Left lung (tissue), 10 donors: ENCODE data around the gene CPLANE2. TPM values are rescaled to one million over a fixed set of nuclear protein-coding genes. Genes with fewer than 3 reads are reported as not detected.
A peak's percentile ranks its signal among the peaks of the same experiment; 100 is the strongest.
"Not testable (repeated sequence)": the region's sequence is repeated elsewhere in the genome, so short reads cannot be mapped to it uniquely, and the experiment has no call there.

Experiments
- ATAC-seq: fragments of 200-7000 bp; cut with Tn5 transposase; one replicate; pipeline ENCODE4 v1.9.1; 2020; ENCODE audit warnings: moderate library complexity
- DNase-seq, 4 donors: peaks; one replicate each; pipeline ENCODE4 v3.0.0-alpha.2; 2013 to 2020
- H3K27ac ChIP-seq, 2 donors: fragments of 200-600 bp; sonication (generic) in 1 of 2; one replicate each; pipeline versions ENCODE4 v1.5.0 to v1.8.0; 2020 to 2021
- H3K27me3 ChIP-seq, 2 donors: fragments of 200-600 bp; sonication (generic) in 1 of 2; one replicate each; pipeline versions ENCODE4 v1.5.0 to v1.8.0; 2020 to 2021
- H3K36me3 ChIP-seq, 2 donors: fragments of 200-600 bp; sonication (generic) in 1 of 2; one replicate each; pipeline versions ENCODE4 v1.5.0 to v1.8.0; 2020 to 2021
- H3K4me1 ChIP-seq, 2 donors: fragments of 200-600 bp; one replicate each; pipeline ENCODE4 v1.8.0; 2021
- H3K4me3 ChIP-seq, 2 donors: fragments of 200-600 bp; sonication (generic) in 1 of 2; one replicate each; pipeline versions ENCODE4 v1.5.0 to v1.8.0; 2020 to 2021; ENCODE audit warnings: mild to moderate bottlenecking in 1 of 2
- H3K9me3 ChIP-seq, 2 donors: fragments of 200-600 bp; sonication (generic) in 1 of 2; one replicate each; pipeline versions ENCODE4 v1.5.0 to v1.8.0; 2020 to 2021
- intact Hi-C, 2 donors: fragments of 100-400 bp; cut with DNase I; formaldehyde crosslinking; loops; one replicate each; pipeline versions ENCODE4 v1.11.2 to v1.14.2; 2022
- polyA plus RNA-seq, 6 donors: library from polyadenylated mRNA; unstranded; fragments of 120-200 nt; gene quantifications; one replicate each; pipeline ENCODE4 v1.2.1, GENCODE V29; 2013; ENCODE audit not compliant: insufficient read length in 6 of 6
- total RNA-seq, 2 donors: library from RNA; stranded (reverse); fragmentation: NEBNext Ultra II Directional; extraction: Animal tissue kit (Norgen Biotek cat#: 25700); gene quantifications; one replicate each; pipeline ENCODE4 v1.2.1, GENCODE V29; 2021
- TF ChIP-seq, protein P1 (sequence below), 2 donors: fragments of 200-600 bp; sonication (generic) in 1 of 2; IDR thresholded peaks; one replicate each; pipeline versions ENCODE4 v1.5.0 to v1.8.0; 2021; ENCODE audit warnings: antibody characterized with exemption in 2 of 2
- donor health status: DM: no; HTN: yes; CAD: no.
- donor health status: DM: no; HTN: no; CAD: no.

The CPLANE2 gene
- total and polyA plus RNA-seq, 8 donors: 3.9 to 8.9 (median 5.3) TPM

DNA sequence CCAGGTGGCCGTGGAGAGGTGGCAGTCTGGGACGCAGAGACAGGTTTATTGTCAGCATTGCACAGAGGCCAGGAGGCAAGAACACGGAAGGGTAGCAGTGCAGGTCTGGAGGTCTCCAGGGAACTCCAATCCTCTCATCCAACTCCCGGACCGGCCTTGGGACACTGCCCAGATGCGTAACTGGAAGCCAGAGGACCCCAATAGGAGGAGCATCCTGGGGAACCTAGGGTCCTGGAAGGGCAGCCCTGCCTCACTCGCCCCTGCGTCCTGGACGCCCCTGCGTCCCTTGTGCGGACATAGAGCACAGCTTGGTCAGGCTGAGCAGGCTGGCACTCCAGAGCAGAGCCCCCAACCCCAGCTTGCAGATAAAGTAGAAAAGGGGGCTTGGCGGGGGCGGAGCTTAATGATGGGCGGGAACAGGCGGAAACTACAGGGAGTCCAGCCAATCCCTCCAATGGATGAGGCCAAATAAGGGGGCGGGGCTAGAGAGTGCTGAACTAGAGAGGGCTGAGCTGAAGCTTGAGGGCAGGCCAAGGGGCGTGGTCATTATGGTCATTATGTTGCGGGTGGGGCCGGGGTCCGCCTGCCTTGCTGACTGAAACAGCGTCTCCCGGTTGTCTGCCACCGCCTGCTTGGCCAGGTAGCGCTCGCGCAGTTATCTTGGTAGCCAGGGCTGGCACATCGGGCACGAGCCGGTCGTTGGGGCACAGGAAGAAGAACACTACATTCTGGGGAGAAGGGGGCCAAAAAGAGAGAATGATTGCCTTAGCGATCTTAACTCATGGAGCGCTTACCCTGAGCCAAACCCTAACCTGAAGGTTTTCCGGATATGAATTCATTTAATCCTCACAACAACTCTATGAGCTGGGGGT, 20.9 kb downstream of the CPLANE2 start:
- H3K9me3 ChIP-seq: no peaks in the 10 kb centered on the region
- DNase-seq (peak in 3 of 4 donors; percentile 88 to 92 (median 90)), ATAC-seq (peak; percentile 67)
- TF ChIP-seq, protein P1, sequence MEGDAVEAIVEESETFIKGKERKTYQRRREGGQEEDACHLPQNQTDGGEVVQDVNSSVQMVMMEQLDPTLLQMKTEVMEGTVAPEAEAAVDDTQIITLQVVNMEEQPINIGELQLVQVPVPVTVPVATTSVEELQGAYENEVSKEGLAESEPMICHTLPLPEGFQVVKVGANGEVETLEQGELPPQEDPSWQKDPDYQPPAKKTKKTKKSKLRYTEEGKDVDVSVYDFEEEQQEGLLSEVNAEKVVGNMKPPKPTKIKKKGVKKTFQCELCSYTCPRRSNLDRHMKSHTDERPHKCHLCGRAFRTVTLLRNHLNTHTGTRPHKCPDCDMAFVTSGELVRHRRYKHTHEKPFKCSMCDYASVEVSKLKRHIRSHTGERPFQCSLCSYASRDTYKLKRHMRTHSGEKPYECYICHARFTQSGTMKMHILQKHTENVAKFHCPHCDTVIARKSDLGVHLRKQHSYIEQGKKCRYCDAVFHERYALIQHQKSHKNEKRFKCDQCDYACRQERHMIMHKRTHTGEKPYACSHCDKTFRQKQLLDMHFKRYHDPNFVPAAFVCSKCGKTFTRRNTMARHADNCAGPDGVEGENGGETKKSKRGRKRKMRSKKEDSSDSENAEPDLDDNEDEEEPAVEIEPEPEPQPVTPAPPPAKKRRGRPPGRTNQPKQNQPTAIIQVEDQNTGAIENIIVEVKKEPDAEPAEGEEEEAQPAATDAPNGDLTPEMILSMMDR (IDR thresholded peaks at IDR 0.05): no peak
- peak overlapping the region; percentile 41 to 56 for H3K4me3 ChIP-seq
- peak overlapping the region in 1 of 2 donors; percentile 65 for H3K27ac ChIP-seq
- peaks cover 6 to 20% of the 10 kb centered on the region in 2 donors for H3K4me1 ChIP-seq
- no peaks in the 10 kb centered on the region for H3K36me3 ChIP-seq
- no peaks in the 10 kb centered on the region for H3K27me3 ChIP-seq
- intact Hi-C loops: no loop called here

DNA sequence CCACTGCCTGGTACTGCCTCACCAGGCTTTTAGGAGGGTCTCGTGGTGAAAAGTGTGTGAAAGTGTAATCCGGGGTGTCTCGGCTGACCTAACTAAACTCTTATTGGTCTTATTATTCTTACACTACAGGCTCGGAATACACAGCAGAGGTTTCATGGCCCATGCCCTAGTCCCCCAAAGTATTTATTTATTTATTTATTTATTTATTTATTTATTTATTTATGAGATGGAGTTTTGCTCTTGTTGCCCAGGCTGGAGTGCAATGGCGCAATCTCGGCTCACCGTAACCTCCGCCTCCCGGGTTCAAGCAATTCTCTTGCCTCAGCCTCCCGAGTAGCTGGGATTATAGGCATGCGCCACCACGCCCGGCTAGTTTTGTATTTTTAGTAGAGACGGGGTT, 21.7 kb downstream of the CPLANE2 start:
- H3K9me3 ChIP-seq, H3K36me3 ChIP-seq, H3K27ac ChIP-seq, ATAC-seq, H3K4me3 ChIP-seq, H3K27me3 ChIP-seq, intact Hi-C loops, DNase-seq: not testable (repeated sequence)
- peaks cover 6 to 20% of the 10 kb centered on the region in 2 donors for H3K4me1 ChIP-seq

DNA sequence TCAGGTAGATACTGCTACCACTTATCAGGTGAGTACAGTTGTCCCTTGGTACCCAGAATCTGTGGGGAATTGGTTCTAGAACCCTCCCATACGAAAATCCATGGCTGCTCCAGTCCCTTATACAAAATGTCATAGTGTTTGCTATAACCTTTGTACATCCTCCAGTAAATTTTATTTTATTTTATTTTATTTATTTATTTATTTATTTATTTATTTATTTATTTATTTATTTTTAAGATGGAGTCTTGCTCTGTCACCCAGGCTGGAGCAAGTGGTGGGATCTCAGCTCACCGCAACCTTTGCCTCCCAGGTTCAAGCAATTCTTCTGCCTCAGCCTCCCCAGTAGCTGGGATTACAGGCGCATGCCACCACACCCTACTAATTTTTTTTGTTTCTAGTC, 23.4 kb downstream of the CPLANE2 start:
- intact Hi-C loops, H3K27me3 ChIP-seq: not testable (repeated sequence)

DNA sequence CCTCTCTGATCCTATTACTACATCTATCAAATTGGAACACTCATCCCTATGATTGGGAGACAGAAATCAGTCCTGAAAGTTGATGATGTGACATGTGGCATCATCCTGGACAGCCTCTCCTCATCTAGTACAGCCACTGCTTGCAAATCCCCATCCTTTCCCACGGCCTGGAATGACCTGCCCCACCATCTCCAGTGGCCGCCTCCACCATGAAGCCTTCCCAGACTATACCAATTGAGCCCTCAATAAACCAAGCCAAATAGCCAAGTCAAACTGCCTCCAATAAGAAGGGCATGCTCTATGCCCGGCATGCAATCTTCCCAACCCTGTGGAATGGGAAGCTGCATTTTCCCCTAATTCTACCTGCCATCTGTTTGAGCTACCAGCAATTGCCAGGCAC, 24.0 kb downstream of the CPLANE2 start:
- H3K27me3 ChIP-seq: no peaks in the 10 kb centered on the region
- ATAC-seq (no peak), DNase-seq (peak in 1 of 4 donors; percentile 16)
- H3K4me1 ChIP-seq: peaks cover 6 to 24% of the 10 kb centered on the region in 2 donors
- TF ChIP-seq, protein P1 (IDR thresholded peaks at IDR 0.05): no peak
- H3K4me3 ChIP-seq: no peak overlapping the region
- H3K9me3 ChIP-seq: no peaks in the 10 kb centered on the region
- H3K27ac ChIP-seq: no peak overlapping the region
- intact Hi-C loops: no loop called here
- no peaks in the 10 kb centered on the region for H3K36me3 ChIP-seq

More for the DNA sequence above, 23.4 kb downstream of the CPLANE2 start:
- not testable (repeated sequence) for ATAC-seq, H3K4me3 ChIP-seq, H3K9me3 ChIP-seq, H3K27ac ChIP-seq, H3K36me3 ChIP-seq
- H3K4me1 ChIP-seq: peaks cover 6 to 20% of the 10 kb centered on the region in 2 donors
- peak in 1 of 4 donors; percentile 2 for DNase-seq

DNA sequence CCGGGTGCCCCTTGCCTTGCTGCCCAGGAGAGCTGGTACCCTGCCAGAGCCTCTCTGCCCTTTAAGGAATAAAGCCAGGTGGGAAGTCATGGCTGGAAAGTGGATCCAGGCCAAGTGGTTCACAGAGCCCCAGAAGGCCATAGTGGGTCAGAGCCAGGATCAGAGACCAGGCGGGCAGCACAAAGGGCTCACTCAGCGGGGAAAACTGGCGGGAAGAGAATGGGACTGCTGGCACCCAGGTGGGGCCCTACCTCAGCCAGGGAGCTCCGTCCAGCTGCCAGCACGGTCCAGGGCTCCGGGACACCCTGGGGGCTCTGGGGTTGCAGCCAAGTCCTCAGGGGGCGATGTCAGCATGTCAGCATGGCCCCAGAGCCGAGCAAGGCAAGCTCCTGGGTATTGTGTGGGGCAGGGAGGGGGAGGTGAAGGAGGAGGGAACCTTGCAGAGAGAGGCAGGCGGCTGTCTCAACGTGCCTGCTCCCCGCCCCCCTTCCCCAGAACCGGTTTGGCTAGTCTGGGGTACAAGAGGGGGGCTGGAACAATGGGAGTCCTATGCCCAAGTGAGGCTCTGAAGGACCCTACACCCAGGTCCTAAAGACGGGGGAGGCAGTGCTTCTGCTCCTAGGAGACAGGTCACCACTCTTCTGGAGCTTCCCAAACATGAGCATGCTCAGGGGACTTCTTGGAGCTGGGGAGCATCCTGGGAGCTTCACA, 24.6 kb downstream of the CPLANE2 start, which contains the start of gene ARHGEF19:
ARHGEF19 (minus strand) TSS at position 402 of the 711 bp plus-strand sequence. CDS start 3,598 bp downstream, outside the sequence.
- Histone ChIP-seq H3K4me3 (peak within 1 kb of the TSS; percentile 15 to 22), H3K27me3 (no peaks in the 10 kb centered on the region), H3K4me1 (peaks cover 6 to 25% of the 10 kb centered on the region in 2 donors), H3K36me3 (no peaks in the 10 kb centered on the region), H3K27ac (peak within 1 kb of the TSS in 1 of 2 donors; percentile 7), H3K9me3 (no peaks in the 10 kb centered on the region)
- DNase-seq (peak in 3 of 4 donors; percentile 65 to 86 (median 78)), ATAC-seq (peak; percentile 48)
- TF ChIP-seq, protein P1 (IDR thresholded peaks at IDR 0.05): no peak
- intact Hi-C loops: no loop called here

DNA sequence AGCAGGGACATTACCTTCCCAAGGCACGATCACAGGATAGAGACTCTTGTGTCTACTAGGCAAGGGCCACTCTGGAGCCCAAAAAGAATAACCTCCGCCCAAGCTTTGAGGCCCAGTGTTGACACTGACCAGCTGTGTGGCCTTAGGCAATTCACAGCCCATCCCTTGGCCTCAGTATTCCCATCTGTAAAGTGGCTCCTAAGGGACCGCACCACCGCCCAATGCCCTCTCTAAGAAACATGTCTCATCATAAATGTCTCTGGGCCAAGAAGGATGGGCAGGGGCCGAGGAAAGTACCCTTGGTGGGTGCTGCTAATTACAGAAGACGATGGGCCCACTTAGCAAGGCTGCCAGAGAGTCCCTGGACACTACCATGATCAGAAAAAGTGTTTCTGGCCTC, 25.2 kb downstream of the CPLANE2 start:
- TF ChIP-seq, protein P1 (IDR thresholded peaks at IDR 0.05): no peak
- DNase-seq (peak in 1 of 4 donors; percentile 39), ATAC-seq (no peak)
- intact Hi-C loops: no loop called here
- Histone ChIP-seq H3K27me3 (no peaks in the 10 kb centered on the region), H3K4me3 (peak overlapping the region; percentile 15 to 22), H3K27ac (no peak overlapping the region), H3K4me1 (peaks cover 4 to 24% of the 10 kb centered on the region in 2 donors), H3K9me3 (no peaks in the 10 kb centered on the region), H3K36me3 (no peaks in the 10 kb centered on the region)
